Subcutaneous adipose tissue (tissue), 4 donors: ENCODE measurements around the gene VAMP2. TPM values are rescaled to one million over a fixed set of nuclear protein-coding genes. Genes with fewer than 3 reads are reported as not detected.

Experiments used
- total RNA-seq, 4 donors: library from RNA; depleted of rRNA; stranded (reverse); fragments of >200 nt; gene quantifications; one replicate each; pipeline ENCODE4 v1.1.0, GENCODE V29; 2016
- TF ChIP-seq, protein P1 (sequence below): fragments of 450-650 bp; IDR thresholded peaks from one replicate; pipeline ENCODE4 v1.5.1; 2016; ENCODE audit warnings: low read depth, mild to moderate bottlenecking, control low read depth, antibody characterized with exemption, moderate library complexity

The VAMP2 gene
- total RNA-seq, 4 donors from 2014 or later, result 18.6 to 45.2 (median 23.4) TPM

DNA sequence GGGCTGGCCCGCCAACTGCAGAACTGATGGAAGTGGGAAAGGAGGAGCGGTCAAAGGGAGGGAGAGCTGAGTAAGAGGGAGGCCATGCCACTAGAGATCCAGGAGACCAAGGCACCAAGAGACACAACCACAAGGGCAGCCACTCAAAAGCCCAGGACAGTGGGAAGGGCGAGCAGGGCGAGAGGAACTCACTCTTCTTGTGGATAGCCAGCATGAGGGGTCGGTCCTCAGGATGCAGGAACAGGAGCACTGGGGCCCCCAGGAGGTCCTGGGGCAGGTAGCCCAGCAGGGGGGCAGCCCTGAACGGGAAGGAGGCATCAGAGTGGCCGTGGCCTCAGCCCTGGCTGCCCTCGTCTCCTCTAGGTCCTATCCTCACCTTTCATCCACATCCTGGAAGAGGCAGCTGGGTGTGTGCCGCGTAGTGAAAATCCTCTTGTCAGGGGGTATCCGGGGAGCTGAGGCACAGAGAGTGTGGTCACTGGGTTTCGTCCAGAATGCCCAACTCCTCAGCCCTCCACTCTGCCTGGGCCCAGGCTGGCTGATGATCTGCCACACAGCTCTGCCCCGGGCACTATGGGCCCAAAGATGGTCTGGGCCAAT is 14.8 kb downstream of the VAMP2 start:
- TF ChIP-seq, protein P1, sequence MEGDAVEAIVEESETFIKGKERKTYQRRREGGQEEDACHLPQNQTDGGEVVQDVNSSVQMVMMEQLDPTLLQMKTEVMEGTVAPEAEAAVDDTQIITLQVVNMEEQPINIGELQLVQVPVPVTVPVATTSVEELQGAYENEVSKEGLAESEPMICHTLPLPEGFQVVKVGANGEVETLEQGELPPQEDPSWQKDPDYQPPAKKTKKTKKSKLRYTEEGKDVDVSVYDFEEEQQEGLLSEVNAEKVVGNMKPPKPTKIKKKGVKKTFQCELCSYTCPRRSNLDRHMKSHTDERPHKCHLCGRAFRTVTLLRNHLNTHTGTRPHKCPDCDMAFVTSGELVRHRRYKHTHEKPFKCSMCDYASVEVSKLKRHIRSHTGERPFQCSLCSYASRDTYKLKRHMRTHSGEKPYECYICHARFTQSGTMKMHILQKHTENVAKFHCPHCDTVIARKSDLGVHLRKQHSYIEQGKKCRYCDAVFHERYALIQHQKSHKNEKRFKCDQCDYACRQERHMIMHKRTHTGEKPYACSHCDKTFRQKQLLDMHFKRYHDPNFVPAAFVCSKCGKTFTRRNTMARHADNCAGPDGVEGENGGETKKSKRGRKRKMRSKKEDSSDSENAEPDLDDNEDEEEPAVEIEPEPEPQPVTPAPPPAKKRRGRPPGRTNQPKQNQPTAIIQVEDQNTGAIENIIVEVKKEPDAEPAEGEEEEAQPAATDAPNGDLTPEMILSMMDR, result no peak

DNA sequence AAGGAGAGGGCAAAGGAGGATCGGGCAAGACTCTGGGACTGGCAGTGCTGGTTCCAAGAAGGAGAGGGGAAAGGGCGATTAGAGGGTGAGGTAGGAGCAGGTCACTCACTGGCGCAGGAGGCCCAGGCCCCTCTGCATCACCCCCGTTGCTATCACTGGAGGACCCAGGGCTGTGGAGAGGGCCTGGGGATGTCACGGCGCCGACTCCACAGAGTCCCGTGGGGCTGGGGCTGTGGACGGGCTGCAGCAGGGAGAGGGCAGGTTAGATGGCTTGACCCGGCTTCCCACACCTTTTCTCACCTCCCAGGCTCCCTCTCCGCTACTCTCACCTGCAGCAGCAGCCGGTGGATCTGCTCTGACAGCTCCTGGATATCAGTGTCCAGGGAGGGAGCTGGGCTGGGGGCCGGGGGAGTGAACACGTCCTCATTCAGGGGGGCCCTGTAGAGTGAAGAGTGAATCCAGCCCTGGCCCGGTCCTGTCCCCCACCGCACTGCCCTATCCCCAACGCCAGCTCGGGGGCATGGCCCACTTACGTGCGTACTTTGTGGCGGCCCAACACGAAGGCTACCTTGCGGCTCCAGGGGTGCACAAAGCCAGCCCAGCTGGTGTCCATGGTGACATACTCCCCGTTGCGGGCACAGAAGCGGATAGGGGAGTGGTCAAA is 15.5 kb downstream of the VAMP2 start:
- TF ChIP-seq, protein P1, result no peak

DNA sequence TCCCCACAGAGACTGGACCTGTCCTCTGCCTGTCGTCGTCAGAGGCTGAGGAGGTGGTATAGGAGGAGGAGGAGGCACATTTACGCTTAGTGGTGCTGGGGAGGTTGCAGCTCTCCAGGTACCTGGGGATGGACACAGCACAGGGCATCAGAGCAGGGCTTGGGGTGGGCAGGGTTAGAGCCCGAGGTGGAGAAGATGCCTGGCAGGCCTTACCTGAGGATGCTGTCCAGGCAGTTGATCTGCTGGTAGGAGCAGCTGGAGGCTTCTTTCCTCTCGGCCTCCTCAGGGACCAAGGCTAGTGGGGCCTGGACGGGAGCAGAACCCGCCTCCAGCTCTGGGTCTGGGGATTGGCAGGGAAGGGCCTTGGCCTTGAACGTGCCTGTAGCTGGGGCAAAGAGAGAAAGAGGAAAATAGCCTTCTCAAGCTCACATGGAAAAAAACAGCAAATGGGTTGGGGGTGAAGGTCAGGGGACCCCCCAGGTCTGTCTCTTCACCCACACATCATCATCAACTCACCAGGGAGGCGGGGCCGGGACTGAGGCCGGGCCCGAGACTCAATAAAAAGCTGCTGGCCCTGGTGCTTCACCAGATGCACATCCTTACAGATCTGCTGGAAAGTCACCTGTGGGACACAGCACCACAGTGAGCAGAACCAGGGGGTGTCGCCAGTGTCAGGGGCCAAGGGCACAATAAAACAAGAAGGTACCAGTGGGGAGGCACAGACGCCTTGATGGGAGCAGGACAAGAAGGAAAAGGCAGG is 16.2 kb downstream of the VAMP2 start:
- TF ChIP-seq, protein P1, result no peak

DNA sequence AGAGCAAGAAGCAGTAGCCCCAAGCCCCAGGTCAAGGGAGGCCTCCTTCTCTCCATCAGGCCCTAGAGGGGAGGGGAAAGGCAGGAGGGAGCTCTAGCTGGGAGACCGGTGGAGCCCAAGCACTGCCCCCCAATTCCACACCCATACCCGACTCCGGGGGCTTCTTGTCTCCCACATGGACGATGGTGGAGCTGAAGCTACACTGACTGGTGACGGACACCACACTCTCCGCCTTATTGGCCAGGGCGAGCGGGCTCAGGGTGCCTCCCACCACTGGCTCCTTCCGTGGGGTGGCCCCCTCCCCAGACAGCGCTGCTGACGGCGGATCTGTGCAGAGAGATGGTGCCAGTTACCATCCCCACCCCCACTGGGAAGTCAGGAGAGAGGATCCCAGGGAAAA is 16.9 kb downstream of the VAMP2 start:
- TF ChIP-seq, protein P1, result no peak

DNA sequence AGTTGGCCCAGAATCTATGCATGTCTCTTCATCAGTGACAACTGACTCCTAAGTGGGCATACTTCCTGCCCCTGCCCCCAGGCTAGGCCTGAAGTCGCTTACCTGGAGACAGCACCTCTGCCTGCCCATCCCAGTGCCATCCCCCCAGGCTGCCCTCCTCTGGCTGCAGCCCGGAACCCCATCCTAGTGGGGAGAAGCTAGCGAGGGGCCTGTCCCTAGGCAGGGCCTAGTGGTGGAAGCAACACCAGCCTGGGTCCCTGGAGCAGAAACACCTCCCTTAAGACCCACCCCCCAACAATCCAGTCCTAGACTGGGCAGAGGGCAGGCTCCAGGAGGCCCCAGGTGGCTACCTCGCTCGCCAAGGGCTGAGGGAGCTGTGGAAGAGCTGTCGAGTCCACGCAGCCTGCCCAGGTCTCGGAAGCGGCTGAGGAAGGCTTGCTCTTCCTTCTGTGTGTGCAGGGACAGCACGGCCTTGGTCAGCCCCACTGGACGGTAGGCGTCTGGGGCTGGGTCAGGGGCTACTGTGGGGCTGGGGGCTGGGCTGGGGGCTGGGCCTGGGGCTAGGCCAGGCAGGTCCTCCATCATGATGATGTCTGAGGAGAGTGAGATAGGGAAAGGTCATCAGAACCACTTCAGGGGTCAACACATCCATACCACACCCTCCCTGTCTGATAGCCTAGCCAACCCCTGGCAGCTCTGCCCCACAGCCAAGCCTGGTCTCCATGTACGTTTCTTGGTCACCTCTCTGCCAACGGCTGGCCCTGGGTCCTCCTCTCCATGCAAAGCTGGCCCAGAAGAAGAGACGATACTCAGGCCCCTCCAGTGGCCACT is 18.1 kb downstream of the VAMP2 start:
- TF ChIP-seq, protein P1, result no peak

DNA sequence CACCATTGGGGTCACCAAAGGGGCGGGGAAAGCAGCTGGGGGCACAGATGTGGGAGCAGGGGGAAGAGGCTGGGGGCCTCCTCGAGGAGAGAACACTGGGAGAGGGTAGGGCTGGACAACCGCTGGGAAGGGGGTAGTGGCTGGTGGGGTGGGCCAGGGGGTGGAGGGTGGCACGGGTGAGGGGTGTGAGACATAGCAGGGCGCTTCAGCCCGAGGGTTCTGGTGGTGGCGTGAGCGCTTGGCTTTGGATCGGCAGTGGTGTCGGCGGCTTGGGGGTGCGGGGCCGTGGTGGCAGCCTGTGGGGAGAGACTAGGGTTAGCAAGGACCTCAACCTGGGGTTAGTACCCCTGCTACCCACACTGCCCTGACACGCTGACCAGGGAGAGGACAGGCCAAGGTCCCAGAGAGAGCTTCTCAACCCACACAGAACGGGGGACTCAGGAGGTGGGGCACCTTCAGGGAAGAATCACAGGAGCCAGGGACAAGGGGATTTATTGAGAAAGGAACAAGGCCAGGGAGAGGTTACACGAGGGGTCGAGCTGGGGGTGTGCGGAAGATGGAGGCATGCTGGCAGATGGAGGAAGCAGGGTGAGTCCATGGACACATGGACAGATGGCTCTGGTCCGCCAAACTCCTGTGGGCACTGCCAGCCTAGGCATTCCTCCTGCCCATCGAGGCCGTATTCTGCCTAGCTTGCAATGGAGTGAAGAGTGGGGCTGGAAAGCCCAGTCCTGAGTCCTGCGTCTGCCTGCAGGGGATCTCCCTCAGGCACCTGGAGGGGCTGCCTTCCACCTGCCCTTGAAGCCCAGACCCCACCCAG is 19.0 kb downstream of the VAMP2 start:
- TF ChIP-seq, protein P1, result no peak
